ENCODE results near the gene PABPC3. TPM values are rescaled to one million over a fixed set of nuclear protein-coding genes. Genes with fewer than 3 reads are reported as not detected.

Gene PABPC3
- total RNA-seq, 1 experiment from 2014 or later, result not detected

DNA sequence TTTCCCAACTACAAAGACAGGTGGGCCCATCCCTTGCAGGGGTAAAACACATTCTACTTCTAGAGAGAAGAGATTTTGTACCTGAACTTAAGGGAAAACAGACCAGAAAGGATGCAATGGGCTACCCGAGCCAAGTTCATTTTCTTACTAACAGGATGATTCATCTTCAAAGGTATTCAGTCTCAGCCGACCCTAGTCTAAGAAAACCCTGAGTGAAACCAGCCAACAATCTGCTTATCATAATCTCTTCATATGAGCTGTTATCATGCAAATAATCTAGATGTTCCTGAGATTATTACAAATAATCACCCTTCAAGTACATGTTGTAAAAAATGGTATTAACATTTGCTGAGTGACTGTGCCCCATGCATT lies 15.6 kb downstream of the PABPC3 start:
- TF ChIP-seq EZH2 (IDR thresholded peaks at IDR 0.05; ENCODE audit: borderline replicate concordance, low read depth, low read length, poor library complexity, severe bottlenecking), result no peak
- TF ChIP-seq, protein P1, sequence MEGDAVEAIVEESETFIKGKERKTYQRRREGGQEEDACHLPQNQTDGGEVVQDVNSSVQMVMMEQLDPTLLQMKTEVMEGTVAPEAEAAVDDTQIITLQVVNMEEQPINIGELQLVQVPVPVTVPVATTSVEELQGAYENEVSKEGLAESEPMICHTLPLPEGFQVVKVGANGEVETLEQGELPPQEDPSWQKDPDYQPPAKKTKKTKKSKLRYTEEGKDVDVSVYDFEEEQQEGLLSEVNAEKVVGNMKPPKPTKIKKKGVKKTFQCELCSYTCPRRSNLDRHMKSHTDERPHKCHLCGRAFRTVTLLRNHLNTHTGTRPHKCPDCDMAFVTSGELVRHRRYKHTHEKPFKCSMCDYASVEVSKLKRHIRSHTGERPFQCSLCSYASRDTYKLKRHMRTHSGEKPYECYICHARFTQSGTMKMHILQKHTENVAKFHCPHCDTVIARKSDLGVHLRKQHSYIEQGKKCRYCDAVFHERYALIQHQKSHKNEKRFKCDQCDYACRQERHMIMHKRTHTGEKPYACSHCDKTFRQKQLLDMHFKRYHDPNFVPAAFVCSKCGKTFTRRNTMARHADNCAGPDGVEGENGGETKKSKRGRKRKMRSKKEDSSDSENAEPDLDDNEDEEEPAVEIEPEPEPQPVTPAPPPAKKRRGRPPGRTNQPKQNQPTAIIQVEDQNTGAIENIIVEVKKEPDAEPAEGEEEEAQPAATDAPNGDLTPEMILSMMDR (conservative IDR thresholded peaks at IDR 0.05; ENCODE audit: low read depth, low read length), result no peak

DNA sequence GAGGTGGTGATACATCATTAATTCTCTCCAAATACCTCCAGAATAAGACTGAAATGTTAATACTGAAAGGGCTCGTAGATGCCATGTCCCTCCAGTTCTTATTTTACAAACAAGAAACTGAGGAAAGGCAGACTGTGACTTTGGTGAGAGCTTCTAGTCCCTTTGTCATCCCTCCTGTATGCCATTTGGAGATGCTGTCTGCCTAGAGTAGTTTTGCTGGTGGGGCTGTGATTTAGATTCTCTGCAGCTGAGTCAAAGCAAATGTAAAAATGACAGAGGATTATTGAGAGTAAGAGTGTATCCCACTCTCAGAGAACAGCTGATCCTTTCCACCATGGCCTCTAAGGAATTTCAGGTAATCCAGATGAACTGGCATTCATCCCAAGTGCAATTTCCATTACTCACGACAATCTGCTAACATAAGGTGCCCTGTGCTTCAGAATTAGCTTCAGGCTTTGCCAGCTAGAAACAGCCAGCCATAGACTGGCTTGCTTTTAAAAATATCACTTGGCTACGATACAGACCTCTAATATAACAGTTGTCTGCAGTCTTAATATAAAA lies 16.8 kb downstream of the PABPC3 start:
- CTCF ChIA-PET, result interaction anchor here (0.6 to 2.2 kb wide), 3 partner anchors 10 to 117 kb away, joined by 3 to 9 read pairs (median 6); no protein-coding TSS in a partner anchor

More for the DNA sequence above, 15.6 kb downstream of the PABPC3 start:
- ChIA-PET CTCF (no interaction called here), POLR2A (ENCODE audit: low non-redundant PET) (no interaction called here)
- H3K4me1 ChIP-seq (ENCODE audit: insufficient read depth, low read length, poor library complexity, severe bottlenecking), result peaks cover 25% of the 10 kb centered on the region
- intact Hi-C loops (cut with micrococcal nuclease; ENCODE audit: unreplicated experiment), result loop anchor here (10.0 kb wide), 1 partner anchor 133 kb away; no protein-coding TSS in a partner anchor
- no peaks in the 10 kb centered on the region for H3K36me3 ChIP-seq (ENCODE audit: insufficient read depth, low read length, poor library complexity, severe bottlenecking)
- H3K27ac ChIP-seq (ENCODE audit: low read depth, low read length, poor library complexity, severe bottlenecking), result no peak overlapping the region
- no peak overlapping the region for H3K4me3 ChIP-seq (ENCODE audit: low read depth, low read length, poor library complexity, severe bottlenecking)
- H3K9me3 ChIP-seq (ENCODE audit: low read depth, low read length, poor library complexity, severe bottlenecking), result no peaks in the 10 kb centered on the region
- DNase-seq (ENCODE audit: low spot score), result no peak
- no TSS peak for BruUV-seq (replicated peaks)
- H3K27me3 ChIP-seq (replicated peaks; ENCODE audit: insufficient read depth, low read depth, low read length, poor library complexity), result no peaks in the 10 kb centered on the region

DNA sequence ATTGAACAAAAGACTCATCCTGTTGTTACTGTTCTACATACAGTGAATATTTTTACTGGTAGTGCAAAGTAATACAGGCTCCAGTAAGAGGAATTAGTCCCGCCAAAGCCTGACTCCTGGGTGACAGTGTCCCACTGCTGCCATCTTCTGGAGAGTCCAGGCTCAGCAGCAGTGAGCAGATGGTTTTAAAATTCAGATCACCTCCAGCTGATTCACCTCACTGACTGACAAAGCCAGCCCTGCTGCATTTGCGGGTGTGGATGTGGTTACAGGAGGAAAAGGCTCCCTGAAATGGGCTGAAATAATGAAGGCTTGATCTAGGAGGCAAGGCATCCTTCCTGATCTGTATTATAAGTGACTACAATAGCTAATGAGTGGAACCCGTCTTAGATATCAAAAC lies 18.3 kb downstream of the PABPC3 start:
- no TSS peak for BruUV-seq (replicated peaks)
- intact Hi-C loops (cut with micrococcal nuclease; ENCODE audit: unreplicated experiment), result loop anchor here (1.0 to 10.0 kb wide), 3 partner anchors 77 to 131 kb away; no protein-coding TSS in a partner anchor
- ChIA-PET CTCF (interaction anchor here (0.7 to 2.2 kb wide), 6 partner anchors 27 to 119 kb away, joined by 3 to 11 read pairs (median 6); no protein-coding TSS in a partner anchor), POLR2A (ENCODE audit: low non-redundant PET) (no interaction called here)
- no peak overlapping the region for H3K4me3 ChIP-seq (ENCODE audit: low read depth, low read length, poor library complexity, severe bottlenecking)
- H3K4me1 ChIP-seq (ENCODE audit: insufficient read depth, low read length, poor library complexity, severe bottlenecking), result peaks cover 29% of the 10 kb centered on the region
- no peaks in the 10 kb centered on the region for H3K36me3 ChIP-seq (ENCODE audit: insufficient read depth, low read length, poor library complexity, severe bottlenecking)
- no peaks in the 10 kb centered on the region for H3K27me3 ChIP-seq (replicated peaks; ENCODE audit: insufficient read depth, low read depth, low read length, poor library complexity)
- H3K27ac ChIP-seq (ENCODE audit: low read depth, low read length, poor library complexity, severe bottlenecking), result no peak overlapping the region
- TF ChIP-seq, protein P1 (conservative IDR thresholded peaks at IDR 0.05; ENCODE audit: low read depth, low read length), result peak; percentile 96
- TF ChIP-seq EZH2 (IDR thresholded peaks at IDR 0.05; ENCODE audit: borderline replicate concordance, low read depth, low read length, poor library complexity, severe bottlenecking), result no peak
- no peaks in the 10 kb centered on the region for H3K9me3 ChIP-seq (ENCODE audit: low read depth, low read length, poor library complexity, severe bottlenecking)
- DNase-seq (ENCODE audit: low spot score), result peak; percentile 88

More for the DNA sequence above, 16.8 kb downstream of the PABPC3 start:
- no peak overlapping the region for H3K4me3 ChIP-seq (ENCODE audit: low read depth, low read length, poor library complexity, severe bottlenecking)
- no peak for DNase-seq (ENCODE audit: low spot score)
- no TSS peak for BruUV-seq (replicated peaks)
- no peaks in the 10 kb centered on the region for H3K27me3 ChIP-seq (replicated peaks; ENCODE audit: insufficient read depth, low read depth, low read length, poor library complexity)
- TF ChIP-seq EZH2 (IDR thresholded peaks at IDR 0.05; ENCODE audit: borderline replicate concordance, low read depth, low read length, poor library complexity, severe bottlenecking), result no peak
- TF ChIP-seq, protein P1 (conservative IDR thresholded peaks at IDR 0.05; ENCODE audit: low read depth, low read length), result no peak
- POLR2A ChIA-PET (ENCODE audit: low non-redundant PET), result interaction anchor here (0.5 kb wide), 1 partner anchor 24 kb away, joined by 3 read pairs; no protein-coding TSS in a partner anchor
- no peaks in the 10 kb centered on the region for H3K36me3 ChIP-seq (ENCODE audit: insufficient read depth, low read length, poor library complexity, severe bottlenecking)
- H3K9me3 ChIP-seq (ENCODE audit: low read depth, low read length, poor library complexity, severe bottlenecking), result no peaks in the 10 kb centered on the region
- H3K27ac ChIP-seq (ENCODE audit: low read depth, low read length, poor library complexity, severe bottlenecking), result no peak overlapping the region
- H3K4me1 ChIP-seq (ENCODE audit: insufficient read depth, low read length, poor library complexity, severe bottlenecking), result peaks cover 25% of the 10 kb centered on the region
- intact Hi-C loops (cut with micrococcal nuclease; ENCODE audit: unreplicated experiment), result loop anchor here (10.0 kb wide), 1 partner anchor 132 kb away; no protein-coding TSS in a partner anchor
